ENCODE data around the gene CCDC88B.

DNA sequence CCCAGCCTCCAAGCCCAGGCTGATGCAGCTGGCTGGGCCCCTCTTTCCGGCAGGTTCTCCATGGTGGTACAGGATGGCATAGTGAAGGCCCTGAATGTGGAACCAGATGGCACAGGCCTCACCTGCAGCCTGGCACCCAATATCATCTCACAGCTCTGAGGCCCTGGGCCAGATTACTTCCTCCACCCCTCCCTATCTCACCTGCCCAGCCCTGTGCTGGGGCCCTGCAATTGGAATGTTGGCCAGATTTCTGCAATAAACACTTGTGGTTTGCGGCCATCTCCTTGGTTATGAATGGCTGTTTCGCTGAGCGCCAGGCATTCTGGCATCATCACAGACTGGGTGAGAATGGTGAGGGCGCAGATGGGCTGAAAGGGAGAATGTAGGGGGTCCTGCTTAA is 18.5 kb upstream of the CCDC88B start:
- no peak for TF ChIP-seq EZH2 (IDR thresholded peaks at IDR 0.05; ENCODE audit: low read depth)
- TF ChIP-seq CTCF (conservative IDR thresholded peaks at IDR 0.05) = no peak
